GM12892 (cell line): ENCODE results near the gene NPHP4.

Source experiments
- POLR2A ChIP-seq: IDR thresholded peaks from 2 replicates; pipeline ENCODE4 v1.6.1; 2011; ENCODE audit warnings: low read depth, low read length, control low read depth
- POLR2AphosphoS5 ChIP-seq: IDR thresholded peaks from 2 replicates; pipeline ENCODE4 v1.6.1; 2011; ENCODE audit warnings: low read depth, low read length, control low read depth
- TAF1 ChIP-seq: IDR thresholded peaks from 2 replicates; pipeline ENCODE4 v1.6.1; 2011; ENCODE audit warnings: low read depth, mild to moderate bottlenecking, control low read depth, low read length, borderline replicate concordance

DNA sequence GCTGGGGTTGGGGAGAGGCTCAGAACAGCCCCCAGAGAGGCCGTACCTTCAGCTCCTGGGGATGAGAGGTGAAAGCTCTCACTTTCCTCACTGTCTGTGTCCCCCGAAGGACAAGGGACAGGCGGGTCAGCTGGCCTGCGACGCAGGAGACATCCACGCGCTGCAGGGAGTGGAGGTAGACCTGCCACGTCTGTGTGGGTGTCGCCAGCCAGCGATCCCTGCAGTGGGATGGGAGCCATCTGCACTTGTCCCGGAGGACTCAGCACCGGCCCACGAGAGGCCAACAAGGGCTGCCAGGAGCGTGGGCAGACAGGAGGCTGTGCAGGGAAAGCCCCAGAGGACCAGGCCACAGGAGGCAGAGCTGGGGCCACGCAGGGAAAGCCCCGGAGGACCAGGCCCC lies 127.2 kb downstream of the NPHP4 start:
- TF ChIP-seq POLR2A (no peak), POLR2AphosphoS5 (no peak), TAF1 (no peak)
